GM19239 (cell line): Measurements from ENCODE around the gene RXYLT1.
A peak's percentile ranks its signal among the peaks of the same experiment; 100 is the strongest.
"Not testable (repeated sequence)": the region's sequence is repeated elsewhere in the genome, so short reads cannot be mapped to it uniquely, and the experiment has no call there.

Source experiments
- DNase-seq: peaks from one replicate; pipeline ENCODE4 v3.0.0; 2011; ENCODE audit warnings: low spot score; ENCODE audit not compliant: insufficient read length
- FAIRE-seq: peaks from 2 replicates; lab custom pipeline; 2011; peaks lifted over from hg19 to GRCh38; lab: Jason Lieb, UNC

RXYLT1 gene

DNA sequence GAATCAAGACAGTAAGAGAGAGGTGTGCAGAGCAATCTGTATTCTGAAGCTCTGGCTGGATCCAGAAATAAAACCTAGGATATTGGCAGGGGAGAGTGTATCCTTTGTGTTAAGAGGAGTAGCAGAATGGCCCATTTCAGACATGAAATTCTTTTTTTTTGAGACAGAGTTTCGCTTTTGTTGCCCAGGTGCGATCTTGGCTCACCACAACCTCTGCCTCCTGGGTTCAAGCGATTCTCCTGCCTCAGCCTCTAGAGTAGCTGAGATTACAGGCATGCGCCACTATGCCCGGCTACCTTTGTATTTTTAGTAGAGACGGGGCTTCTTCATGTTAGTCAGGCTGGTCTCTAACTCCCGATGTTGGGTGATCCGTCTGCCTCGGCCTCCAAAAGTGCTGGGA lies 58.7 kb downstream of the RXYLT1 start:
- DNase-seq (no peak), FAIRE-seq (no peak)

DNA sequence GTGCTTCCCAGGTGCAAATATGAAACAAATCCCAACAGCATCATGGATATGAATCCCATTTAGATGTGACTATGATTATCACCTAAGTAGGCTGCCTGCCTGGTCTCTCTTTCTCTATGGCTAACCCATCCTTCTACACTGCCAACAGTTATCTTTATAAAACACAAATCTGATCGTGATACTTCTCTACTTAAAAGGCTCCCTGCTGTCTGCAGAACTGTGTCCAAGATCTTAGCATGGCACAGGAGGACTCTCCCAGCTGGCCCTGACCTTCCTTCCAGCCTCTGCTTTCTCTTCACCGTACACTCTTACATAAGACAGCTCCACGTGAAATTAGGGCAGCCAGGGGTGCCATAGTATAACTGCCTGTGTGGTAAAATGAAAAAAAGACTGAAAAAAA lies 61.3 kb downstream of the RXYLT1 start:
- FAIRE-seq (no peak), DNase-seq (no peak)

DNA sequence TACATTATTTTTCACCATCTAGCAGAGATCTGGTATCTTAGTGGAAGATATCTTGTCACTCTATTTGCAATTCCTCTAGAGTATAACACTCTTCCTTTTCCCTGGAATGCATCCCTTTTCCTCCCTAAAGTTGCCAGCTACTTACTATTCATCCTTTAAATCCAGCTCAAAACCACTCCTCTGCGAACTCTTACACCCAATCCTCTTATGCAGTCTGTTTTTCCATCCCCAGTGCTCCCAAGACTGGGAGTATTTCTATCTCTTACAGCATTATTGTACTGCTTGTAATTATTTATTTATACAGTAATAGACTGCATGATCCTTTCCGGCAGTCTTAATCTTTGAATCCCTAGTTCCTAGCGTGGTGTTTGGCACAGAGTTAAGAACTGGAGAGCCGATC lies 61.9 kb downstream of the RXYLT1 start:
- DNase-seq, result no peak
- FAIRE-seq, result no peak

DNA sequence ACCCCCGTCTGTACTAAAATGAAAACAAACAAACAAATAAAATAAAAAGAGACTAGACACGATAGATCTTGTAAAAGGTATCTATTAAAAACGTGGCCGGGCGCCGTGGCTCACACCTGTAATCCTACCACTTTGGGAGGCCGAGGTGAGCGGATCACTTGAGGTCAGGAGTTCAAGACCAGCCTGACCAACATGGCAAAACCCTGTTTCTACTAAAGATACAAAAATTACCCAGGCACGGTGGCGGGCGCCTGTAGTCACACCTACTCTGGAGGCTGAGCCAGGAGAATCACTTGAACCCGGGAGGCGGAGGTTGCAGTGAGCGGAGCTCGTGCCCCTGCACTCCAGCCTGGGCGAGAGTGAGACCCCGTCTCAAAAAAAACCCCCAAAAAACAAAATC lies 63.0 kb downstream of the RXYLT1 start:
- not testable (repeated sequence) for FAIRE-seq, DNase-seq

DNA sequence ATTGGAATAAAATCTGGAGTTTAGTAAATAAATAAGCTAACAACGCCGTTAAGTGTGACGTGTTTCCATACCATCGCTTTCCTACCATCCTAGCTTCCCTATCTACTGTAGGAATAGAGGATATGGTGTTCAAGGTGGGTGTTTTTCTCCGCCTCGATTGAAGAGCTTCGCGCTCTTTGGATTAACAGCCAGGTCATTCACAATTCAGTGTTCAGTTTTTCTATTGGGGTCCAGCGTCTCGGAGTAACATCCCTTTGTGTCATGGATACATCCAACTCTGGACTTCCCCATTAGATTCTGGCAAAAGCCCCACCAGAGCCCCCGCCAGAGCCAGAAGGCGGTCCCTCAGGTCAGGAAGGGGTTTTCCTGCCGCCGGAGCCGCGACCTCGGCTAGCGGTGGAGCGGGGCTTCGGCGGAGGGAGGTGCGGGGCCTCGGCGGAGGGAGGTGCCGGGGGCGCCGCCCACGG lies 63.6 kb downstream of the RXYLT1 start:
- no peak for FAIRE-seq

DNA sequence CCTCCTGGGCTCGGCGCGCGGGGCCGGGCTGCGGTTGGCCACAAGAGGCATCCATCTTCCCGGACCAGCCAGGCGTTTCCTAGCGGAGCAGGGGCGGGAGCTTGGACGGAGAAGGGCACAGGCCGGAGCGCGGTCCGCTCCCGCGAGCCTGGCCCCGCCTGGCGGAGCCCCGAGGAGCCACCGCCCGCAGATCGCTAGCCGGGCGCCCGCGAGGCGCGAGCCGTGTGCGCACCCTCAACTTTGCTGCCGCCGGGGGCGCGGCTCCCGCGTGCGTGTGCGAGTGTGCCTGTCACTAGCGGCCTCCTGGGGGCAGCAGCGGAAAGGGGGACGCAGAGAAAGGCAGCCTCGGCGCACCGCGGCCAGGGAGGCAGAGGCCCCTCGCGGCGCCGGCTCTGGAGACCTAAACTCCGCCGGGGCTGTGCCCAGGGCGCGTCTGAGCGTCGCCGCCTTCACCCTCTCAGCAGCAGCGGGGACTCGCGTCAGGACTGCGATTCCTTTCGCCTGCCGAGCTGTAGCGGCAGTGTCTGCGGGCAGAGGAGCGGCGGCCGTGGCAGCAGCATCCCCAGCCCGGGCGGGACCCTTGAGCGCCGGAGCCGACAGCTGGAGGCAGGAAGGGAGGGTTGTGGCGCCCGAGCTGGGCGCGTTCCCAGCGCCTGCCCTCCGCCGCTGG lies 64.1 kb downstream of the RXYLT1 start:
- DNase-seq (peak; percentile 88), FAIRE-seq (peak; percentile 31)

More for the DNA sequence above, 63.6 kb downstream of the RXYLT1 start:
- no peak for DNase-seq

DNA sequence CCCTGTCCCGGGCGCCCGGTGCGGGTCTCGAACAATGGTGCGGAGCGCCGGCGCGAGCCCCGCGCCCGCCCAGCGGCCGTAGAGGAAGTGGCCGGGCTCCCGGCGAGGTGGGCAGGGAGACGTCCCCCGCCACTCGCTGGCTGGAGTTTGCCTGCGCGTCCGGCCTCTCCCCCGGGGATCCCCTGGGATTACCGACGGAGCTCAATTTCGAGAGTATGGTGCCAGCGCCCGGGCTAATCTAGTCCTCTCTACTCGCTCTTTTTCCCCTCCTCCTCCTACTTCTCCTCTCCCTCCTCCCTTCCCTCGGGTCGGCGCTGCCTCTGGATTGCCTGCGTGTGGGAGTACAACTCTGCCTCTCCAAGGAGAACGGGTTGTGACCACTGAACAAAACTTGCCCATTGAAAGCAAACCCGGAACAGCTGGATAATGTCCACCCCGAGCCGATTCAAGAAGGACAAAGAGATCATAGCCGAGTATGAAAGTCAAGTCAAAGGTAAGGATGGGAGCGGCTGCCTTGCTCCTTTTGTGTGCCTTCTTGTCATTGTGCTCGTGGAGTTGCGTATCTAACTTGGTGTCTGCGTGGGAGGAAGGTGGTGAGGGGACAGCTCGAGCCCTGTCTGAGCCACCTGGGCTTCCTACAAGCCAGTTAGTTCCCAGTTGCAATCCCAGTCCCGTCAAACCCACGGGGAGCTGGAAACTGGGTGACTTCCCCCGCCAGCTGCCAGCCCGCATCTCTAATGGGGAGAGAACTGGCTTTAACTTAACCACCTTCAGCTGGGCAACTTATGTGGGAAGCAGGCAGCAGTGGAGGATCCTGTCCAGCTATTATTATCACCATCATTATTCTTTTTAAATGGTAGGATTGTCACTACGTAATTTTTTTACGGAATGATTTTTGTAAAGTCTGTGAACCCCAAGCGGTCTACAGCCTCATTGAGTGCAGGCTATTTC lies 65.0 kb downstream of the RXYLT1 start, which contains the start of gene SRGAP1:
TSS of gene SRGAP1 (plus strand) at position 310 of the 951 bp plus-strand sequence. CDS start at position 427, 117 bp downstream.
- FAIRE-seq, result no peak
- DNase-seq, result peak; percentile 7

DNA sequence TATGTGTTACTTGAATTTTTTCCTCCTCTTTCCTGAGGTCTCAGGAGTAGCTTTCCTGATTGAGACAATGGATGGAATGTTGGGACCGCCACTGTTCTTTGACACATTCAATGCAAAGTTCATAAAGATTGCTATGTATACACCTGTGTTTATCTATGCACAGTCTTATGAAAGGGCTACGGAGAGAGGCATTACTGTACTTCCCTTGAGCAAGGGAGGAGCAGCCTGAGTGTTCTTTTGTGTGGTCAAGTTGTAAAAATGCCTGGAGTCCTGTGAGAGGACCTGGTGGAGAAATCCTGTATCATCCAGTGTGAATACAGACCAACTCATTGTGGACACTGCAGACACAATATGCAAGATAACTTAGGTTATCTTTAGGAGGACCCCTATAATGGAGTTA lies 66.0 kb downstream of the RXYLT1 start:
- no peak for FAIRE-seq
- DNase-seq, result no peak

DNA sequence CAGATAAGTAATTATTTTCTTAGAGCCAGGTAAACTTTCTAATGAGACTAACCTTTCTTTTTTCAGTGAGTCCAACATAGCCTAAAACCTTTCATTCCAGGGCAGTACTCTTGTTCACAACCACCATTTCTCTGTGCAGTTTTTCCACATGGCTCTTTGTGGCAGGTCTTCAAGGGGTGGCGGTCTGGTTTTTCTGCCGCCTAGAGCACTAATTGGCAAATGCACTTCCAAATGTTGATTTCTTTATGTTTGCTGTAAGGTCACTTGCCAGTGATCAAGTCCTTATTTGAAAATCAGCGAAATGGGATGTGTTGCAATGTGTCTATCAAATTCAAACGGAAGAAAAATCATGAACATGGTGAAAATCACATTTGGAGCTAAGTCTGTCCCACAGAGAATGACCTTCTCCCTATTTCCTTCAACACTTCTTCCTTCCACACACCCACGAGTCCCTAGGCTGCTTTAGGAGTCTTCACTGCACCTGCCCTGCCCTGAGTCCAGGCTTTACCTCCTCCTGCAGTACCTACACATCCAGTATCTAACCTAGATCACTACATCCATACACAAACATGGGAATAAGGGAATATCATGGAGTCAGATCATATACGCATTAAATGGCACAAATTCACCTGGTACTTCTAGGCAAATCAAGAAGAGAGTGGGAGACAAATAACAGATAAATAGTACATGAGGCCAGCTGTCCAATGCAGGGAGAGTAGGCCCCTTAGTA lies 66.7 kb downstream of the RXYLT1 start:
- FAIRE-seq (no peak), DNase-seq (no peak)

DNA sequence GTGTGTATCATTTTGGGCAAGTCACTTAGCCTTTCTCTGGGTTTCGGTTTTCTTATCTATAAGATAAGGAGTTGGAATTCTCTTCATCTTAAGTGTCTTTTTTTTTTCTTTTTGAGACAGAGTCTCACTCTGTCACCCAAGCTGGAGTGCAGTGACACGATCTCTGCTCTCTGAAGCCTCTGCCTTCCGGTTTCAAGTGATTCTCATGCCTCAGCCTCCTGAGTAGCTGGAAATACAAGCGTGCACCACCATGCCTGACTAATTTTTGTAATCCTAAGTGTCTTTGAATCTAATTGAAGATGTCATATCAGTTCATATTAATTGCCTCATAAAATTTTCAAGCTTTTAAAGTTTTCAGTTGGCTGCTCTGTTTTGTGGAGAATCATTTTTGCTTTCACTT lies 68.7 kb downstream of the RXYLT1 start:
- no peak for DNase-seq
- FAIRE-seq, result no peak

DNA sequence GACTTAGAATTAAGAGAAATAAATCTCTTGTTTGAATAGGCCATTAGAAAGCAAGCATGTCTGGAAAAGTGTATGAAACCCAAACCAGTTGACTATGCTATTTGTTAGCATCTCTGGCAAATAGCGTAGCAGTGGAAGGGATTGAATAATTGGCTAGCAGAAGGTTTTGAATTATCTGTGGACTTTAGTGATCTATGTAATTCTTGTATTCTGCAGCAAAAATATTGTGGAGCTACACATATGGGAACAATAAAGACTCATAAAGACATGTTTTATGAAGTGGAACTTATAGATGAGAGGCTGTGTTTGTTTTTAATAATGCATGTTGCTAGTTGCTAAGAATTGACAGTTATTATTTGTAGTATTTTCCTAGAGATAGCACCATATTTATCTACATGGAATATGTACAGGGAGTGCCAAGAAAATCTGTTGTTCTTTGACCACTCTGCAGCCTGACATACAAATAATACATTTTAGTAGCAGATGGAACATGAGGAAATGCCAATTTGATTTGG lies 69.5 kb downstream of the RXYLT1 start:
- FAIRE-seq, result no peak
- DNase-seq, result no peak

DNA sequence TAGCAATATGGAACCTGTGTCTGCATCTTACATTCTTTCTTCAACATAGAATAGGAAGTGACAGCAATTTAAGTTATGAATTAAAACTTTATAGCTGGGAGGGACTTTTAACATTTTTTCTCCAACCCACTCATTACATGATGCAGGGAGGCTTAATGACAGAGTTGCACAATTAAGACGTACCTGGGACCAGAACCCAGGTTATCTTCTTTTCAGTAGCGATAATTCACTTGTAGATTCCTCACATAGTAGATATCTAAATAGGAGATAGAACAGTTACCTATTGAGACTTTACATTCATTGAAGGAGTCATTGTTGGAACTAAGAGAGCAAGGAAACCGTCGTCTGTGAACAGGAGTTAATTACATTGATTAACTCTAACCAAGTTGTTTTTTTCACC lies 69.9 kb downstream of the RXYLT1 start:
- no peak for DNase-seq
- FAIRE-seq, result no peak

DNA sequence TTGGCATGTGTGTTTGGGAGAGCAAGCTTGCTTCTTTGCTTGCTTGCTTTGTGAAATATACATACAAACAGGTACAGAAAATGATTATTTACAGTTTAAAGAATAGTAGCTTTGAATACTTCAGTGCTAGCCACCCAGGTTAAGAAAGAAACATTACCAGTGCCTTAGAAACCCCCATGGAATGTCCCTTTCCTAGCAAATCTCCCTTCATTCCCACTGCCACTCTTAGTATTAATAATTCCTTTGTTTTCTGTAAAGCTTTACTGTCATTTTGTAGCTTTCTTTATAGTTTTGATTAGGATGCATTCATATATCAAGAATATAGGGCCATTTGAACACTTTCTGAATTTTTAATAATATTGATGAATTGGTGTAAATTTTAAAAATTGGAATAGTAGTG lies 74.3 kb downstream of the RXYLT1 start:
- no peak for DNase-seq
- FAIRE-seq, result no peak

DNA sequence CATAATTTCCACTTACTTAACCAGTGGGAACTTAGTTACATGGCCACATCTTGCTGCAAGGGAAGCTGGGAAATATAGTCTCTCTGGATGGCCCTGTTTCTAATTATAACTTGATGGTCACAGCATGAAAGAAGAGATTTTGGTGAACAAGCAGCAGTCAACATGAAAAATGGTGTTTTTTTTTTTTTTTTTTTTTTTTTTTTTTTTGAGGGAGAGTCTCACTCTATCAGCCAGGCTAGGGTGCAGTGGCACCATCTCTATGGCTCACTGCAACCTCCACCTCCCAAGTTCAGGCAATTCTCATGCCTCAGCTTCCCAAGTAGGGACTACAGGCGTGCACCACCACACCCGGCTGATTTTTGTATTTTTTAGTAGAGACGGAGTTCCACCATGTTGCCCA lies 75.6 kb downstream of the RXYLT1 start:
- FAIRE-seq (no peak), DNase-seq (no peak)

DNA sequence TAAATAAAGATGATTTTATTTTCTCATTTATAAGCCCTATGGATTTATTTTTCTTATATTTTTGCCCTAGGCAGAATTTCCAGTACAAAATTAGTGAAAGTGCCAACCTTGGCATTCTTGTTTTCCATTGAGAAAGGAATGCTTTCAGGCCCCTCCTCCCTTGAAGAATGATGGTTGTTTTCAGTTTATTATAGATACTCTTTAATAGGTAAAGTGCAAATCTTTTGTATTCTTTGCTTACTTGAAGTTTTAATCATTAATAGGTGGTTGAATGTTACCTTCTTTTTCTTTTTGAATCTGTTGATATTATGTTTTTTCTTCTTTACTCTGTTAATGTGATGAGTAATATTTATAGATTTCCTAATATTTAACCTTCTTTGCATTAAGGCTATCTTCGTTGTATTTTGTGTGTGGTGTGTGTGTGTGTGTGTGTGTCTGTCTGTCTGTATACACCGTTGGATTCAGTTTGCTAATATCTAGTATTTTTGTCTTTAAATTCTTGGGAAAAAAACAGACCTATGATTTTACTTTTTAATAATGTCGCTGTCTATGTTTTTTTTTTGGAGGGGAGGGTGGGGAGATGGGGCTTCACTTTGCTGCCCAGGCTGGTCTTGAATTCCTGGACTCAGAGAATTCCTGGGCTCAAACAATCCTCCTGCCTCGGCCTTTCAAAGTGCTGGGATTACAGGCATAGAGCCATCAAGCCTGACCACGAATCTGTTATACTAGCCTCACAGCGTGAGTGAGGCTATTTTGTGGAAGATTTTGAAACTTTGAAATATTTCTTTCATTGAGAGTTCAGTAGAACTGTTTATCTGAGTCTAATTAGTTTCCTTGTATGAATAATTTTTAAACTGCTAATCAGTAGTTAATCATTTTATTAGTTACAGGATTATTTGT lies 78.3 kb downstream of the RXYLT1 start:
- FAIRE-seq, result no peak
- no peak for DNase-seq
